Liver (tissue), 3 donors: ENCODE results near the gene EPS8.

Experiments used
- CTCF ChIP-seq: fragments of 150-350 bp; IDR thresholded peaks from 2 replicates; pipeline ENCODE4 v1.5.1; 2017; ENCODE audit warnings: improper control_type of control experiment, low read depth, low read length; ENCODE audit not compliant: missing input control
- FOXA1 ChIP-seq: IDR thresholded peaks from 2 replicates; pipeline ENCODE4 v1.6.1; 2016; ENCODE audit warnings: antibody characterized with exemption
- JUND ChIP-seq, 2 donors: IDR thresholded peaks; 2 replicates each; pipeline ENCODE4 v1.6.1; 2016; ENCODE audit warnings: antibody characterized with exemption in 2 of 2
- RAD21 ChIP-seq, 2 donors: IDR thresholded peaks; 2 replicates each; pipeline ENCODE4 v1.6.1; 2016; ENCODE audit warnings: antibody characterized with exemption in 2 of 2, mild to moderate bottlenecking in 2 of 2
- SP1 ChIP-seq: IDR thresholded peaks from 2 replicates; pipeline ENCODE4 v1.6.1; 2018; ENCODE audit warnings: antibody characterized with exemption, mild to moderate bottlenecking
- YY1 ChIP-seq: IDR thresholded peaks from 2 replicates; pipeline ENCODE4 v1.6.1; 2016; ENCODE audit warnings: antibody characterized with exemption, mild to moderate bottlenecking
- donor health status: healthy.
- donor health status: healthy.

GRCh38 chr12:15829949-15830348 is 40.8 kb upstream of the EPS8 start:
- no peak for TF ChIP-seq CTCF
- TF ChIP-seq SP1: no peak
- no peak for TF ChIP-seq RAD21 (IDR thresholded peaks at IDR 0.05)
- no peak for TF ChIP-seq YY1
- TF ChIP-seq JUND (IDR thresholded peaks at IDR 0.05): no peak
- TF ChIP-seq FOXA1: no peak
